Fibroblast of lung (primary cell): ENCODE measurements around the gene TNKS1BP1. TPM values are rescaled to one million over a fixed set of nuclear protein-coding genes. Genes with fewer than 3 reads are reported as not detected.

Source experiments
- DNase-seq, 2 donors: peaks; one replicate each; pipeline versions ENCODE4 v3.0.0 to v3.0.0-alpha.2; 2010; ENCODE audit warnings: low read depth in 2 of 2
- H2AFZ ChIP-seq: 2 replicates; pipeline ENCODE4 v1.5.1; 2012; ENCODE audit warnings: low read length, control low read depth, inconsistent platforms
- H3K27ac ChIP-seq: 2 replicates; pipeline ENCODE4 v1.5.1; 2011; ENCODE audit warnings: low read length, control low read depth; ENCODE audit not compliant: insufficient read depth
- H3K27me3 ChIP-seq: 2 replicates; pipeline ENCODE4 v1.5.1; 2011; ENCODE audit warnings: mild to moderate bottlenecking, low read length; ENCODE audit not compliant: control insufficient read depth, insufficient read depth
- H3K36me3 ChIP-seq: 2 replicates; pipeline ENCODE4 v1.5.1; 2011; ENCODE audit warnings: low read length; ENCODE audit not compliant: control insufficient read depth, insufficient read depth
- H3K4me1 ChIP-seq: 2 replicates; pipeline ENCODE4 v1.5.1; 2011; ENCODE audit warnings: low read length; ENCODE audit not compliant: control insufficient read depth, insufficient read depth; ENCODE audit errors: extremely low read depth
- H3K4me2 ChIP-seq: 2 replicates; pipeline ENCODE4 v1.5.1; 2011; ENCODE audit warnings: low read length, control low read depth; ENCODE audit not compliant: insufficient read depth; ENCODE audit errors: extremely low read depth
- H3K4me3 ChIP-seq, 4 experiments: fragments of 200-600 bp in 1 of 4; sonication (generic) in 1 of 4; replicated peaks in 1 of 4; 2 replicates each; pipeline ENCODE4 v1.5.1; 2011 to 2016; ENCODE audit warnings: low read length in 4 of 4, low read depth in 3 of 4, mild to moderate bottlenecking in 3 of 4, control low read depth in 2 of 4, inconsistent platforms in 1 of 4, mixed read lengths in 1 of 4; ENCODE audit not compliant: insufficient read depth in 1 of 4; ENCODE audit errors: control extremely low read depth in 1 of 4
- H3K79me2 ChIP-seq: 2 replicates; pipeline ENCODE4 v1.5.1; 2012; ENCODE audit warnings: mild to moderate bottlenecking, low read length, inconsistent platforms; ENCODE audit not compliant: control insufficient read depth, insufficient read depth
- H3K9ac ChIP-seq: 2 replicates; pipeline ENCODE4 v1.5.1; 2011; ENCODE audit warnings: mild to moderate bottlenecking, low read length, control low read depth; ENCODE audit not compliant: insufficient read depth
- H3K9me3 ChIP-seq: 2 replicates; pipeline ENCODE4 v1.5.1; 2012; ENCODE audit warnings: low read depth, low read length; ENCODE audit not compliant: control insufficient read depth, insufficient read depth
- H4K20me1 ChIP-seq: 2 replicates; pipeline ENCODE4 v1.5.1; 2011; ENCODE audit warnings: low read length; ENCODE audit not compliant: control insufficient read depth, insufficient read depth; ENCODE audit errors: extremely low read depth
- EZH2 ChIP-seq: IDR thresholded peaks from 2 replicates; pipeline ENCODE4 v1.5.1; 2012; ENCODE audit warnings: low read length, control low read depth, mild to moderate bottlenecking; ENCODE audit errors: missing control alignments
- polyA plus RNA-seq, 2 donors: library from polyadenylated mRNA; depleted of rRNA in 1 of 2; stranded (reverse) in 1 of 2; unstranded in 1 of 2; fragments of >200 nt; gene quantifications; 2 replicates each; pipeline ENCODE4 v1.2.1, GENCODE V29; 2011 to 2012; ENCODE audit warnings: missing spikeins in 1 of 2
- total RNA-seq: library from RNA; depleted of rRNA; stranded (reverse); fragments of >200 nt; gene quantifications from 2 replicates; pipeline ENCODE4 v1.2.1, GENCODE V29; 2014
- TF ChIP-seq, protein P1 (sequence below), 2 donors: IDR thresholded peaks in 1 of 2; conservative IDR thresholded peaks in 1 of 2; 1 replicate in 1 of 2; 2 replicates in 1 of 2; pipeline ENCODE4 v1.5.1; 2011 to 2012; ENCODE audit warnings: low read length in 2 of 2, control low read depth in 1 of 2, inconsistent platforms in 1 of 2, low read depth in 1 of 2, mild to moderate bottlenecking in 1 of 2

TNKS1BP1 gene
- total and polyA plus RNA-seq, 2 donors (not counting 1 experiment from before 2014, with no cell fraction given) = 70.2 to 111 TPM

DNA sequence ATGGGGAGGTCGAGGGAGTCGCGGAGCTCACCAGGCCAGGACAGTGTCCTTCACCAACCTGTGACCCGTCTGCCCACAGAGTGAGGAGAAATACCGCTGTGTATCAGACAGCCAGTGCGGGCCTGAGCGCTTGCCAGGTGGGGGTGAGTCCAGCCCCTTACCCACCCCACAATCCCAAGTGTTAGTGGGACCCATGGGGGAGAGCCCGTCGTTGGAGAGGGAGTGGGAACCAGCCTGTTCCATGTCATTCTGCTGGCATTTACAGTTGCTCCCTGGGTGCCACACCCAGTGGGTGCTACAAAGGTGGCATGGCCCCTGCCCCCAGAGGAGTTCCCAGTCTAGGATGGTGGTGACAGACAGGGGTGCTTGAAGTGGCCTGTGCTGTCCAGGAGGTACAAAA is 22.6 kb upstream of the TNKS1BP1 start:
- Histone ChIP-seq H3K27me3 (no peaks in the 10 kb centered on the region), H3K36me3 (no peaks in the 10 kb centered on the region), H4K20me1 (no peaks in the 10 kb centered on the region), H3K79me2 (no peaks in the 10 kb centered on the region), H3K9ac (no peak overlapping the region), H2AFZ (no peak overlapping the region), H3K4me3 (no peak overlapping the region), H3K4me1 (no peaks in the 10 kb centered on the region), H3K9me3 (no peaks in the 10 kb centered on the region), H3K4me2 (no peak overlapping the region), H3K27ac (no peak overlapping the region)
- TF ChIP-seq, protein P1, sequence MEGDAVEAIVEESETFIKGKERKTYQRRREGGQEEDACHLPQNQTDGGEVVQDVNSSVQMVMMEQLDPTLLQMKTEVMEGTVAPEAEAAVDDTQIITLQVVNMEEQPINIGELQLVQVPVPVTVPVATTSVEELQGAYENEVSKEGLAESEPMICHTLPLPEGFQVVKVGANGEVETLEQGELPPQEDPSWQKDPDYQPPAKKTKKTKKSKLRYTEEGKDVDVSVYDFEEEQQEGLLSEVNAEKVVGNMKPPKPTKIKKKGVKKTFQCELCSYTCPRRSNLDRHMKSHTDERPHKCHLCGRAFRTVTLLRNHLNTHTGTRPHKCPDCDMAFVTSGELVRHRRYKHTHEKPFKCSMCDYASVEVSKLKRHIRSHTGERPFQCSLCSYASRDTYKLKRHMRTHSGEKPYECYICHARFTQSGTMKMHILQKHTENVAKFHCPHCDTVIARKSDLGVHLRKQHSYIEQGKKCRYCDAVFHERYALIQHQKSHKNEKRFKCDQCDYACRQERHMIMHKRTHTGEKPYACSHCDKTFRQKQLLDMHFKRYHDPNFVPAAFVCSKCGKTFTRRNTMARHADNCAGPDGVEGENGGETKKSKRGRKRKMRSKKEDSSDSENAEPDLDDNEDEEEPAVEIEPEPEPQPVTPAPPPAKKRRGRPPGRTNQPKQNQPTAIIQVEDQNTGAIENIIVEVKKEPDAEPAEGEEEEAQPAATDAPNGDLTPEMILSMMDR (conservative IDR thresholded peaks at IDR 0.05 in 1 of 2, IDR thresholded peaks at IDR 0.05 in 1 of 2; ENCODE audit: low read depth in 1 of 2, low read length in 2 of 2) = no peak
- no peak for TF ChIP-seq EZH2
- no peak for DNase-seq

DNA sequence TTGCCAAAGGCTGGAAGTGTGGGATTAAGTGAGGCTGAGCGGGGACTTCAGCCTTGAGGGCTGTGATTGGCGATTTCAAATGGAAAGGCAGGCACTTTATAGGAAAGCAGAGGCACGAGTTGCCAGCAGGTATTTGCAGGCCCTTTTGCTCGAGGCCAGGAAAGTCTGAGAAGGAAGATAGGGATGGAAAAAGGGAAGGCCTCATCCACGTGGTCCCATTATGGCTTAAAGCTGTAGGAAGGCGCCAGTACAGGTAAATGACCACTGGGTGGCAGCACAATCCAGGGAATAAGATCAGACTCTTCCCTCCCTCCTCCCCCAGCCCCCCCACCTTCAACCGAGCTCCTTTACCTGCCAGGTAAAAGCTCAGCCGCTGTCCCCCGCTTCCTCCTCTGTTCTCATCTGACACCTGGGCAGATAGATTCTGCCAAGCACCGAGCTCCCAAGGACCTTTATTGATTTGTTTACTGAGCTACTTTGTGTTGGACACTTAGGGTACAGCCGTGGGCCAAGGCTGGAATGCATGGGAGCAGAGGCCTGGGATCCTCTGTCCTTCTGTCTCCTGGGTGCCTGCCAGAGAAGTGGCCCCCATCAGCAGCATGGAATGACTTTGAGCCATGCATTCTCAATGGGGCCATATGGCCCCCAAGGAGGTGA is 20.9 kb upstream of the TNKS1BP1 start:
- no peaks in the 10 kb centered on the region for H3K9me3 ChIP-seq
- no peaks in the 10 kb centered on the region for H3K36me3 ChIP-seq
- H3K4me1 ChIP-seq = no peaks in the 10 kb centered on the region
- H3K27me3 ChIP-seq = peaks cover under 1% of the 10 kb centered on the region
- no peak overlapping the region for H3K4me3 ChIP-seq
- no peak overlapping the region for H3K9ac ChIP-seq
- H2AFZ ChIP-seq = peak overlapping the region; percentile 69
- no peaks in the 10 kb centered on the region for H4K20me1 ChIP-seq
- no peak for TF ChIP-seq EZH2
- TF ChIP-seq, protein P1 (conservative IDR thresholded peaks at IDR 0.05 in 1 of 2, IDR thresholded peaks at IDR 0.05 in 1 of 2; ENCODE audit: low read depth in 1 of 2, low read length in 2 of 2) = peak; percentile 56 to 68
- no peaks in the 10 kb centered on the region for H3K79me2 ChIP-seq
- H3K4me2 ChIP-seq = no peak overlapping the region
- DNase-seq = peak; percentile 44 to 71
- no peak overlapping the region for H3K27ac ChIP-seq

DNA sequence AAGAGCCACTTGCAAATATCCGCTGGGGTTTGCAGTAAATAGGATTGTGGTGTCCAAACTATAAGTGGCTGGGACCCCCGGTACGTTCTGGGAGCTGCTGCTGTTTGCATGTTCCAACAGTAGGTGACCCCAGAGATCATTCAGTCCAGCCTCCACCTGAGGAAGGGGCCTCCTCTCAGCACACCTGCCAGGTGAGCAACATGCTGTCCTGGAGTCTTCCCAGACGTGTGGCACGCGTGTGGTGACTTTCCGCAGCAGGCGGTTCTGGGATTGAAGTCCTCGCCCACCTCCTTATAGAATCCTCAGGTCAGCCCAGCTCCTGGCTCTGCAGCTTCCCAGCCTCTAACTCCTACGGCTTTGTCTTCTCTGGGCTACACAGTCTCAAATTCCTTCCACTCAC is 20.1 kb upstream of the TNKS1BP1 start:
- no peaks in the 10 kb centered on the region for H4K20me1 ChIP-seq
- H3K4me1 ChIP-seq = no peaks in the 10 kb centered on the region
- peaks cover 3% of the 10 kb centered on the region for H3K27me3 ChIP-seq
- no peak for TF ChIP-seq EZH2
- TF ChIP-seq, protein P1 (conservative IDR thresholded peaks at IDR 0.05 in 1 of 2, IDR thresholded peaks at IDR 0.05 in 1 of 2; ENCODE audit: low read depth in 1 of 2, low read length in 2 of 2) = no peak
- no peak overlapping the region for H2AFZ ChIP-seq
- no peak overlapping the region for H3K4me3 ChIP-seq
- DNase-seq = no peak
- no peak overlapping the region for H3K9ac ChIP-seq
- H3K9me3 ChIP-seq = no peaks in the 10 kb centered on the region
- H3K36me3 ChIP-seq = no peaks in the 10 kb centered on the region
- H3K4me2 ChIP-seq = no peak overlapping the region
- no peaks in the 10 kb centered on the region for H3K79me2 ChIP-seq
- H3K27ac ChIP-seq = no peak overlapping the region
